HG02610 (cell line): Measurements from ENCODE around the gene SRBD1.

Source experiments
- ATAC-seq: cut with Tn5 transposase; IDR thresholded peaks from one replicate; pipeline ENCODE4 v1.9.1; 2021; ENCODE audit warnings: mild to moderate bottlenecking, moderate library complexity; ENCODE audit not compliant: unreplicated experiment

The SRBD1 gene

DNA sequence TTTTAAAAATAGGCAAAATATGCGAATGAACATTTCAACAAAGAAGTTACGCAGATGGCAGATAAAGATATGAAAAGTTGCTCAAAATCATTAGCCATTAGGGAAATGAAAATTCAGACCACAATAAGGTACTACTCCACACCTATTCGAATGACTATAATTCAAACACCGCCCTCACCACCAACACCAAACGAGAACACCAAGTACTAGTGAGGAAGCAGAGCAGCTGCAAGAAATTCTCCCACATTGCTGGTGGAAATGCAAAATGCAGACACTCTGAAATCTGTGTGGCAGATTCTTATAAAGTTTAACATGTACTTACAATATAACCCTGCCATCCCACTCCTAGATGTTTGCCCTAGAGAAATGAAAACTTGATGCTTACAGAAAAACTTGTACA is 23.2 kb upstream of the SRBD1 start:
- ATAC-seq = no peak

DNA sequence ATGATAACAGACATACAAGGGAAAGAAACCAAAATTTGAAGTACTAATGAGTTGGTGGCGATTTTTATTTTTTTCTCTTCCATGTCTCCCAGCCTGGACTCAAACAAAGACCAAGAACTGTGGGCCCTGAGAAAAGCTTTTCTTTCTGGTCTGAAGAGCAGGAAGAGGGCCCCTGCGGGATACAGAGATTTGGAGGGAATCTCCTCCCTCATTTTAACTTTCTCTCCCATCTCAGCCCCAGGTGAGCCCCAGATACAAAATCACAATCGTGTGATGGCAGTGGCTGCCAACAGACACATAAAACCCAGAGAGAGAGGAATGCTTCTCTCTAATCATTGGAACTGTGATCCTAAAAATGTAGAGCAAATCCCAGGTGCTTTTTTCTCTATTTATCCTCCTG is 20.9 kb upstream of the SRBD1 start:
- ATAC-seq = no peak

DNA sequence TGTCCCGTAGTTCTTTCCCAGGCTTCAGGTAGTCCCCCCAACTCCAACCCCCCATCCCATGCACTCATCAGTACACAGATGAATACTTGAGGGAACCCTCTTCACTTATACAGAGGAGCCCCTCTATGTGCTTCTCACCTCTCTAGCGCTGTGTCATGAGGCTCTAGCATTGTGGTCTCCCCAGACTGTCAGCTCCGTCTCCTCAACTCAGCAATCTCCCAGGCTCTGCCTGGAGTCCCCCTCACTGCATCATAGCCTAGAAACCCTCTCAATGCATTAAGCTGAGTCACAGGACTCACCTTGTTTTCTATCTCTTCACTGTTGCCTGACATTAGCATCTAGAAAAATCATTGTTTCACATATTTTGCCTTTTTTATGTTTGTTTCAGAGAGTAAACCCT is 20.3 kb upstream of the SRBD1 start:
- ATAC-seq = no peak

DNA sequence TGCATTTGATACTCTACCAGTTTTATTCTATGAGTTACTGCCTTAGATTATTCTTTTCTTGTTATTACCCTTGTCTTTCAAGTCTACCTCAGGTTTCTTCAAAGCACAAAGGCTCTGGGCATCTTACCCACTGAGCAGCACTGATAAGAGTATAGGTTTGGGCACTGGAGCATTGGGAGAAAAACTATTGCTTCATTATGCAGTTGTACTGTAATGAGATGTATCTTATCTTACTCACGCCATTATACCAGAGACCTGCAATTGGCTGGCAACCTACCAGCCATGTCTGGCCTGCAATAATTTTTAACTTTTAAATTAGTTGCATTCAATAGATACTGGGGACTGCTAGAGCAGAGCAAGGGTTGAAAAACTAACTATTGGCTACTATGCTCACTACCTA is 18.9 kb upstream of the SRBD1 start:
- ATAC-seq = no peak

DNA sequence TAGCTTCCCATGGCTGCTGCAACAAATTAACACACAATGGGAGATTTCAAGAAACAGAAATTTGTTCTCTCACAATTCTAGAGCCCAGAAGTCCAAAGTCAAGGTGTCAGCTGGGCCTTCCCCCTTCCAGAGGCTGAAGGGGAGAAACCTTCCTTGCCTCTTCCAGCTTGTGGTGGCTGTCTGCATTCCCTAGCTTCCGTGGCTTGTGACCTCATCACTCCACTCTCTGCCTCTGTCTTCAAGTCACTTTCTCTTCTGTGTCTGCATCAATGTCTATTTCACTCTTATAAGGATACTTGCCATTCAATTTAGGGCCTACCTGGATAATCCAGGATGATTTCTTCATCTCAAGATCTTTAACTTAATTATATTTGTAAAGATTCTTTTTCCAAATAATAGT is 16.8 kb upstream of the SRBD1 start:
- no peak for ATAC-seq

DNA sequence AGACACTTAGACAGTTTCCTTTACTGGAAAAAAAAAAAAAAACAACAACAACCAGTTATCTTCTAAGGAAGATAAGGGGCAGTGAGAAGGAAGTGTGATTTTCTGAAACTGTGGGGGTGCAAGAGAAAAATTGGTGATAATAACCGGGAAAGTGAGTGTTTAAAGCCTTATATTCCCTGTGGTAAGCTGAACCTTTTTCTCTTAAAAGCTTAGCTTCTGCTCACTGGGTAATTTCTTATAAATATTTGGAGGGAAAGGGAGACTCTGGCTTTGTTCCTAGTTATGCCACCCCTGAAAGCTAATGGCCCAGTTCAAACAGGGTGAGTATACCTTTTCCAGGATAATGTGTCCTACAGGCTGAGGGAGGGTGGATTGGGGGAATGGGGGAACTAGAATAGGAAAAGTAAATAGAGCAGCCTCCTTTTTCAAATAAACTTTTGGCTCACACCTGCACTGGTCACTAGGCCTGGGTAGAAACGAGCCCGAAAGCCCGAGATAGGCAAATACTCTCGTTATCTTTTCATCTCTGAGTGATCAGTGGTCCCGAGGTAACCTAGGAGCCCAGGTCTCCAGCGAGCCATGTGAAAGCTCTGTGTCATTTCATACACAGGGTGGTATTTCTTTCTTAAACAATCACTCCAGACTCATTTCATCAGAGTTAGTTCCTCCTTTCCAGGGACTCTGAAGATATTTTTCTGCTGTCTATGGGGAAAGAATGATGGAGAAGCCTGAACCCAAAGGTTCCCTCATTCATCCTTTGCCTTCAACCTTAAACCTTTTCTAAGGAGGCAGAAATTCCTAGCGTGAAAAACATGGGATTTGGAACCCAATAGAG is 15.5 kb upstream of the SRBD1 start:
- no peak for ATAC-seq

DNA sequence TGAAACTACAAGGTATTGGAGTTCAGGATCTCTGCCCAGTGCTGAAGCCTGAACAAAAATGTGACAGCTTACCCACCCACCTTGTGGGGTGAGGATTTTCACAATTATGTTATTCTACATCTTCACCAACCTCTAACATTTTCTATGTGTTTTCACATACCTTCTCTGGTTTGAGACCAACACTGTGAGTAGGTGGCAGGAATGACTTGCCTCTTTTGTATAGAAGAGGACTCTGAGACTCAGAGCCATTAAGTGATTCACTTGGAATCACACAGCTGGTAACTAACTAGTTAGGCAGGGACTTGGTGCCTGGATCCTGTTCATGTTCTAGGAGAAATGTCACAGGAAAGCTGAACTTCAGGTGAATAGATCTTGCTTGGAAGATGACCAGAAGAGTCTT is 14.8 kb upstream of the SRBD1 start:
- ATAC-seq = no peak

DNA sequence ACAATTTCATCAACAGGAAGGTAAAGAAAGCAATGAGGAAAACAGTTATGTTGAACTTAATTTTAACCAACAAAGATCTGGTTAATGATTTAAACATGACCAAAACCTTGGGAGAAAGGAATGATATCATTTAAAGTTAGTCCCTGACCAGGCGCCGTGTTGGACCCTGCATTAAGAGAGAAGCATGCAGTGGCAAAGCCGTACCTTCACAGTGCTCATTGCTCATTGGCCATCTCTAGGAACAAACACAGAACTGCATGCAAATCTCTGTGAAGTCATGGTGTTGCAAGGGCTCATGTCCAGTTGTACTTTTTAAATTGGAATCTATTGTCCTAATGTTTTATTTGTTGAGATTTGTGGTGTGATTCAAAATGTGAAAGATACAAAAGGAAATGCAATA is 12.0 kb upstream of the SRBD1 start:
- ATAC-seq = no peak

DNA sequence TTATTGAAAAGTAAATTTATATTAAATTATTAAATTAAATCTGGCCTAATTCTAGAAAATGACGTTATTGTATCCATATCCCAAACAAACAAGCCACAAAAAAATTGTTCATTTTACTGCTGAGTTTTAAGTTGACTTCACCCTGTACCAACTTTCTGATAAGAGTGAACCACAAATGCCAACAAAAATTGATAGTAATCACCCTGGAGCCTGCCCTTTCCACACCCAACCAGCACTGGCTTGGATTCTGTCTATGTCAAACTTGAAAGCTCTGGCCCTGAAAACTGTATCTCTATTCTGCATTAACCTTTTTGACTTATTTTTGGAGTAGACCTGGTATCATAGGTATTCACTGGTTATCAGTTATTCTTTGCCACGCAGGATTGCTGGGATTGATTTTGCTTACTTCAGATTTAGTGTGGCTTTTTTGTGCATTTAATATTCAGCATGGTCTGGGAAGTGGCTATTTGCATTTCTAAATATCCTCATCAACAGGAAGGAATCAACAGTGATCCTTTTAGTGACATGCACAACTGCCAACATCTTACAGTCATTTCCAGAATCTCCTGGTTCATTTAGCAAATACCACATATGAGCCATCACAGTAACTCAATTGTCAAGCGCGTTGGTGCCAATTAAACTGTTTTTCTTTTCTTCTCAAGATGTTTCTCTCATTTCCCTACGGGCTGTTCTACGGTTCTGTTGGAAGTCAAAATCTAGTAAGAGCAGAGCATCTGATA is 11.4 kb upstream of the SRBD1 start:
- ATAC-seq = no peak

DNA sequence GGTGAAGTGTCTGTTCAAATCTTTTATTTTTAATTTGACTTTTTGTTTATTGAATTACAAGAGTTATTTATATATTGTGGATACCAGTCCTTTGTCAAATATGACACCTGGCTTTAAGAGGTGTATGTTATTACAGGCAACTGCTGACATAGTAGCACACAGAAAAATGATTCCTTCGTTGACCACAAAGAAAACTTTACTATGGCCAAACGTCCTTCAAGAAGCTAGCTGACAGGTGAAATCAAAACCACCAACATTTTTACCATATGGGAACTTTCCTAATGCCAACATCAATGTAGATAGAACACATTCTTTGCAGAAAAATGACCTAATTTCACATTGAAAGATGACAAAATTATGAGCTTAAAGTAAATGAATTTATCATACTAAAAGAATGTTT is 6.4 kb upstream of the SRBD1 start:
- ATAC-seq = no peak

DNA sequence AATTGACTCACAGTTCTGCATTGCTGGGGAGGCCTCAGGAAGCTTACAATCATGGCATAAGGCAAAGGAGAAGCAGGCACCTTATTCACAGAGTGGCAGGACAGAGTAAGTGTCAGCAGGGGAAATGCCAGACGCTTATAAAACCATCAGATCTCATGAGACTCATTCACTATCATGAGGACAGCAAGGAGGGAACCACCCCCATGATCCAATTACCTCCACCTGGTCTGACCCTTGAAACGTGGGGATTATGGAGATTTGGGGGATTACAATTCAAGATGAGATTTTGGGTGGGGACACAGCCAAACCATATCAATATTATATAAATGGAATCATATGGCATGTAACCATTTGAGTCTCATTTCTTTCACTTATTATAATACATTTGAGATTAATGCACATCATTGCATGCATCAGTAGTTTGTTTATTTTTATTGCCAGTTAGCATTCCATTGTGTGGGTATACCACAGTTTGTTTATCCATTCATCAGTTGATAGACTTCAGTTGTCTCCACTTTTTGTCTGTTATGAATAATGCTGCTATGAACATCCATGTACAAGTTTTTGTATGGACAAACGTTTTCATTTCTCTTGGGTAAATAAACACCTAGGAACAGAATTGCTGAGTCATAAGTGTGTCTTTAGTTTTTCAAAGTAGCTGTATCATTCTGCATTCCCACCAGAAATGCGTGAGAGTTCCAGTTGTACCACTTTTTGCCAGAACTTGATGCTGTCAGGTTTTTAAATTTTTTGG is 5.8 kb upstream of the SRBD1 start:
- ATAC-seq = no peak

DNA sequence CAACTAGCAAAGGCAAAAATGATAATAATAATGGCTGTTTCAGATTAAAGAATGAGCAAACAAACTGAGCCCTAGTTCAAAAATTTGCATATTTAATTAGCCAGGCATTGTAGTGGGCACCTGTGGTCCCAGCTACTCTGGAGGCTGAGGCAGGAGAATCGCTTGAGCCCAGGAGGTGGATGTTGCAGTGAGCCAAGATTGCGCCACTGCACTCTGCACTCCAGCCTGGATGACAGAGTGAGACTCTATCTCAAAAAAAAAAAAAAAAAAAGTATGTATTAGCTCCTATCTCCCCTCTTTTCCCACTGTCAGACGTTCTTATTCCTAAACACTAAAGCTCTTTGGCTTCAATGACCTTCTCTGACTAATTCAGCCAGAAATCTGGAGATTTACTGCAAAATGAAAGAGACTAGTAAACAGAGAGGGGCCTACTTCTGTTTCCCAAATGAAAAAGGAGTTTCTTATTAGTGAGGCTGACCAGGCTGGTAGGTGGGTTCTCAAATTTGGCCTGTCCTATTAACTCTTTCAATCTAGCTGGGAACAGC is 3.9 kb upstream of the SRBD1 start:
- no peak for ATAC-seq

DNA sequence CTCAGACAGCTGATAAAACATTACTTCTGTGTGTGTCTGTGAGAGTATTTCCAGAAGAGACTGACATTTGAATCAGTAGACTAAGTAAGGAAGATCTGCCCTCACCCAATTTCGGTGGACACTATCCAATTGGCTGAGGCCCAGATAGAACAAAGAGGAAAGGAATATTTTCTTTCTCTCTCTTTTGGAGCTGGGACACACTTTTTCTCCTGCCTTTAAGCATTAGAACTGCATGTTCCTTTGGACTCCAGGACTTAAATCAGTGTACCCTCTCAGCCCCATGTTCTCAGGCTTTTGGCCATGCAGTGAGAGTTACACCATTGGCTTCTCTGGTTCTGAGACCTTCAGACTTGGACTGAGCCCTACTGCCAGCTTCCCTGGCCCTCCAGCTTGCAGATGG is 3.3 kb upstream of the SRBD1 start:
- ATAC-seq = no peak

DNA sequence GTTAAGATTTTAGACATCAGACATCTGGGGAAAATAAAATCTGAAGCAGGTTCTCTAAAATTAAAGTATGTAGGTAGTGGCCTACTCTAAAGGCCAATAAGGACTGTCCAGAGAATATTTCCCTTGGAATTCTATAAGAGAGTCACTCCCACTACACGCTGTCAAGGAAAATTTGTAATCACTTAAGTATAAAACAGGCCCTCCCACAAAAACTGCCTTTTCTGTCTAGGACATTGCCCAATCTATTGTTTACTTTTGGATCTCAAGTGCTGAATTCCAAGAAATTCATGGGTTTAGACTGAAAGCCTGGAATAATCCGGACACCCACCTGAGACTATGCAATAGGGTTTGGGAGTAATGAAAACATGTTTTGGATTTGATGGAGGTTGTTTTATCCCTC is 1.7 kb upstream of the SRBD1 start:
- no peak for ATAC-seq

DNA sequence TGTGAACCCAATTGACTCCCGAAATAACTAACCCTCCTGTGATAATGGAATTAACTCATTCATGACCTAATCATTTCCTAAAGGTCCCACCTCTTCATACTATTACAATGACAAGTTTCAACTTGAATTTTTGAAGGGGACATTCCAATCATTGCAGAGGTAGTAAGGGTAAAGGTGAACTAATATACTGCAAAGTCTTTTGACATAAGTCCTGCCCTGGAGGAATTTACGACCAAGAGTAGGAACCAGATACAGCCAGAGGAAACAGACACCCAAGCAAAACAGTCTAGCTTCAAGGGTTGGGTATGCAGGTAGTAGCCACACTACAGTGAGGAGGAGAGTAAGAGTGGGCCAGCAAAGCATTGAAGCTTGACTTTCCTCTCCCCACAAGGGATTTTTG is 1.2 kb upstream of the SRBD1 start:
- peak; percentile 36 for ATAC-seq

DNA sequence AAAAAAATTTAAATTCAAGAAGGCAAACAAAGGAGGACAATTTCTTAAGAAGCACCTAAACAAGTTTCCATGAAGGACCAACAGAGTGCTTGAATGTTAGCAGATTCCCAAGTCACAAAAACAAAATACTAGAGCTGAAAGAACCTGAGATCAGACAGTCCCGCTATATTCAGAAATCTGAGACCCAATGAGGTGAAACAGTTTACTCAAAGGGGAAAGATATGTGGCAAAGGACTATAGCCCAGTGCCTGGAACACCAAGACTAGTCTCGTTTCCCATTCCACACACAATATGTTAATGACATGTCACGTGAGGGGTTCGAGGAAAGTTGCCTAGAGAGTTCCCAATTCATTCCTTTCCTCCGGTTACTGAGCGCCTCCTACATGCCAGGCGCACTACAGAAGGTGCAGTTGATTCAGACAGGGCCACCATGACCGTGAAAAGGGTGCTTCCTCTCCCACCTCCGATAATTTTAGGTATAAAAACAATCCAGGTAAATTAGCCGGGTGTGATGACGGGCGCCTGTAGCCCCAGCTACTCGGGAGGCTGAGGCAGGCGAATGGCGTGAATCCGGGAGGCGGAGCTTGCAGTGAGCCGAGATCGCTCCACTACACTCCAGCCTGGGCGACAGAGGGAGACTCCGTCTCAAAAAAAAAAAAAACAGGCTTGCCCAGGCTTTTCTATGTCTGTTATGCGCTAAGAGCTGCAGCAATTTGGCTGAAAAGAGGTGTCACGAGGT is 617 bp downstream of the SRBD1 start:
- ATAC-seq = peak; percentile 37

DNA sequence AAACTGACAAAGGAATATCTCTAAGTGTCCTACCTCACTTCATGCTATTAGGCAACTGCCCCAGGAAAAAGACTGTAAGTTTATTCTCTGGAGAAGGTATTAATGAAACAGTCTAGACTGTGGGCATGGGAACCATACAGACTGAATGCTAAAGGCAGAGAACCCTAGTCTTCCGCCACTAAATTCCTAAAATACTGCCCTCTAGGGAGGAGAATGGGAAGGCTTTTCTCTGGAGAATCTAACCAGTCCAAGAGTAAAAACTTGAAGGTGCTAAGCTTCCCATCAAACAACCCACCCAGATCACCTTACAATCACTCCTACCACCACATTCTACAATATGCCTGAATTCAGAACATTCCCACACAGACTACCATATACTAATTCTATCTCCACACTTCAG is 3.4 kb downstream of the SRBD1 start:
- no peak for ATAC-seq

DNA sequence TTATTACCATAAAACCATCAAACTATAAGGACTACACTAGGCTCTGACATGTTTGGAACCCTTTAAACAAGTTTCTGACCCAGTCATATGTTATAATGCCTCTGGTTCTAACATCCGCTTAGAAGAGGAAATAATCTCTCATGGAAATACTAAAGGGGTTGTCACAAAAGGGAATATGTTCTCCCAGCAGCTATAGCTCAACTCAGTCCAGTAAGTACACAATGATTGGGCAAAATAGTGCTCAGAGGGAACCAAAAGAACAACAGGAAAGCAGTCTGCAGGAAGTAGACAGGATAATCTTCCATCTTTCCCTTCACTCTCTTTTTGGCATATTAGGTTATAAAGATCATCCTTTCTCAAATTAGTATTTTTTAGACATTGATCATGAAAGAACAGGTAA is 4.3 kb downstream of the SRBD1 start:
- no peak for ATAC-seq

DNA sequence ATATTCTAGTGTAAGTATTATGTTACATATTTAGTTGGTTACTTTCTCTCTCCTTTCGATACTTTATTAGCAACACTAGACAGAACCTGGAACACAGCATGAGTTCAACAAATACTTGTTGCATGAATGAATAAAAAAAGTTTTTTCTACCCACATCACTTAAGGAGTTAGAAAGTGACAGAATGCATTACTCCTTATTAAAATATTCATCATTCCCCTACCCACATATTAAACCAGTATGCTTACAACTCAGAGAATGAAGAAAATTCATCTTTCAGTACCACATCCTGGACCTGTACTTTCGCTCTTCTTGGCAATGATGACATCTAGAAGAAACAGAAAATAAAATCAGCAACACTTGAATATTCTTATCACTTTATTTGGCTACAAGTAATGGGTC is 6.0 kb downstream of the SRBD1 start:
- ATAC-seq = no peak

DNA sequence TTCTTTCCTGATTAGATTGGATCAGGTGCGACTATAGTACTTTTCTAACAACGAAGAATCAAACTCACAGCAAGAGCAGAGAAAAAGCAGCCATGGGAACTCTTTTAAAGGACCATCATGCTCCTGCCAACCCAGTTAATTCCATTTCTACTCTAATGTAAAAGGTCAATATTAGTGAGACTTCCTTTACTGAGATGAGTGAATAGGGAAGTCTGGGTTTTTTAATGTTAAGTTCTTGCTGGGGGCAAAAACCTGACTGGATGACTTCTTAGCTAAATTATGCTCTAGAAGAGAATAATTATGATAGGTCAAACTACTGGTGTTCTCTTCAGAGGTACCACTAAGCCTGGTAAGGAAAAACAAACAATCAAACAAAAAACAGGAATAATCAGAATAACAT is 8.4 kb downstream of the SRBD1 start:
- ATAC-seq = no peak

DNA sequence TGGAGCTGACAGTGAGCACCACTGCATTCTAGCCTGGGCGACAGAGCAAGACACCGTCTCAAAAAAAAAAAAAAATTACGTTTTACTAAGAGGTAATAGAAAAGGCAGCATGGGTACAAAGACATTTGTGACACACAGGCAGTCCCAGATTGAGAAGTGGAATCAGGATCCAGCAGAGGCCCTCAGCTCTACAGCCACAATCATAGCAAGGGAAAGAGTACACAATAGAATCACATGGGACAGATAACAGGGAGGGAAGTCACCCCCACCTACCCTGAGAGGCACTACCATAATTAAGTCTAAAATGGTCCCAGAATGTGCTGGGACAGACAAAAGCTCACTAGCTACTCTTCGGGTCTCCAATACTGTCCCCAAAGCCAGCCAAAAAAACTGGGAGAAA is 12.5 kb downstream of the SRBD1 start:
- ATAC-seq = no peak
